AG08396 (cell line): Measurements from ENCODE around the gene TAOK2.
"Not testable (repeated sequence)": the region's sequence is repeated elsewhere in the genome, so short reads cannot be mapped to it uniquely, and the experiment has no call there.

ENCODE experiments used
- DNase-seq: peaks from one replicate; pipeline ENCODE4 v3.0.0; 2012; ENCODE audit warnings: low spot score, mixed read lengths

The TAOK2 gene

GRCh38 chr16:29973384-29974246, at the start of gene TAOK2:
Gene TAOK2 (plus strand): TSS chr16:29973868. CDS start chr16:29977773, 3,905 bp downstream.
- DNase-seq, result peak; percentile 100

- no peak for DNase-seq
These were observed 48.4 kb upstream of the TAOK2 start for GRCh38 chr16:29925105-29925756.

GRCh38 chr16:29925781-29926710, 47.6 kb upstream of the TAOK2 start, which contains the start of gene KCTD13:
Gene KCTD13 (minus strand): TSS chr16:29926226. CDS start chr16:29926033, 193 bp downstream.
- peak; percentile 99 for DNase-seq

DNA sequence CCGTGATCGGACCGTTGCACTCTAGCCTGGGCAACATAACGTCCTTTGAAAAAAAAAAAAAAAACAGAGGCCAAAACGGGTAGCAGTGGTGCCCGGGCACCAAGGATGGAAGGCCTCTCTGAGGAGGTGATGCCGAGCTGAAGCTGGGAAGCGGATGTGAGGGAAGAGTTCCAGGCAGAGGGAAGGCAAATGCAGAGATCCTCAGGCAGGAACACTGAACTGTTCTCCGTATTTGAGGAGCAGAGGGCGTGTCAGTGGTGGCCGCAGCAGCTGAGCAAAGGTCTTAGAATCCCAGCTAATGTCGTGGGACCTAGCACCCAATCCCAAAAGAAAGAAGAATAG, 47.0 kb upstream of the TAOK2 start:
- DNase-seq, result peak; percentile 39

DNA sequence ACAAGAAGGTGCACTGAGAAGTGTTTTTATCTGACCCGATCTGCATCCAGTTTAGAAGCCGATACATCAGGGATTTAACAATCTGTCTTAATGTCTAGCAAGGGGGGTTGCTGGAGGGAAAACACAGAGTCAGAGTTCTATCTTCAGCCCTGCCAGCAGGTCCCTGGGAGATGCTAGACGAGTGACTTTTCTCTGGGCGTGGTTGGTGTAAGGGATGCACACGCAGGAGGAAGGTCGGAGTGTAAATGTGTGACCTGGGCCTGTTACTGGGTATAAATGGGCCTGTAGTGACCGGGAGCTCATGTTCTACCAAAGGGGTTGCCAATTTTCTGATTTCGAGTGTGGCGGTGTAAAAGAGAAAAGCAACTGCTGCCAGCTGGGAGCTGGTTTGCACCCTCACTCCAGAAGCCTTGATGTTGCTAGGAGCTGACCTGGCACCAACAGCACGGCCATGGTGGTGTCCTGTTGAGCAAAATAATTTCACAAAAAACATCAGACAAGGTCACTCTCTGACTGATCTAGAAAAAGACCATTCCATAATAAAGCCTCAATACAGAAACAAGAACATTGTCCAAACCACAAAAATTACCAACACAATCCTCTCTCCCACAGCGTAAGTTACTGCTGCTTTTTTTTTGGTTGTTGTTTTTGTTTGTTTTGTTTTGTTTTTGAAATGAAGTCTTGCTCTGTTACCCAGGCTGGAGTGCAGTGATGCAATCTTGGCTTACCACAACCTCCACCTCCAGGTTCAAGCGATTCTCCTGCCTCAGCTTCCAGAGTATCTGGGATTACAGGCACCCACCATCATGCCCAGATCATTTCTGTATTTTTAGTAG, 46.4 kb upstream of the TAOK2 start:
- DNase-seq, result no peak

DNA sequence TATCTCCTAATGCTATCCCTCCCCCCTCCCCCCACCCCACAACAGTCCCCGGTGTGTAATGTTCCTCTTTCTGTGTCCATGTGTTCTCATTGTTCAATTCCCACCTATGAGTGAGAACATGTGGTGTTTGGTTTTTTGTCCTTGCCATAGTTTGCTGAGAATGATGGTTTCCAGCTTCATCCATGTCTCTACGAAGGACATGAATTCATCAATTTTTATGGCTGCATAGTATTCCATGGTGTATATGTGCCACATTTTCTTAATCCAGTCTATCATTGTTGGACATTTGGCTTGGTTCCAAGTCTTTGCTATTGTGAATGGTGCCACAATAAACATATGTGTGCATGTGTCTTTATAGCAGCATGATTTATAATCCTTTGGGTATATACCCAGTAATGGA, 41.9 kb upstream of the TAOK2 start:
- not testable (repeated sequence) for DNase-seq

GRCh38 chr16:29940656-29941055, 33.0 kb upstream of the TAOK2 start:
- DNase-seq, result no peak

- DNase-seq, result peak; percentile 86
These were observed 29.5 kb upstream of the TAOK2 start for GRCh38 chr16:29943846-29944799.

DNA sequence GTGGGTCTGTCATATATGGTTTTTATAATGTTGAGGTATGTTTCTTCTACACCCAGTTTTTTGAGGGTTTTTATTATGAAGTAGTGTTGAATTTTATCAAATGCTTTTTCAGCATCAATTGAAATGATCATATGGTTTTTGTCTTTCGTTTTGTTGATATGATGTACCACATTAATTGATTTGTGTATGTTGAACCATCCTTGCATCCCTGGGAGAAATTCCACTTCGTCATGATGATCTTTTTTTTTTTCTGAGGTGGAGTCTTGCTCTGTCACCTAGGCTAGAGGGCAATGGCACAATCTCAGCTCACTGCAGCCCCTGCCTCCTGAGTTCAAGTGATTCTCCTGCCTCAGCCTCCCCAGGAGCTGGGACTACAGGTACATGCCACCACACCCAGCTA, 25.8 kb upstream of the TAOK2 start:
- no peak for DNase-seq

DNA sequence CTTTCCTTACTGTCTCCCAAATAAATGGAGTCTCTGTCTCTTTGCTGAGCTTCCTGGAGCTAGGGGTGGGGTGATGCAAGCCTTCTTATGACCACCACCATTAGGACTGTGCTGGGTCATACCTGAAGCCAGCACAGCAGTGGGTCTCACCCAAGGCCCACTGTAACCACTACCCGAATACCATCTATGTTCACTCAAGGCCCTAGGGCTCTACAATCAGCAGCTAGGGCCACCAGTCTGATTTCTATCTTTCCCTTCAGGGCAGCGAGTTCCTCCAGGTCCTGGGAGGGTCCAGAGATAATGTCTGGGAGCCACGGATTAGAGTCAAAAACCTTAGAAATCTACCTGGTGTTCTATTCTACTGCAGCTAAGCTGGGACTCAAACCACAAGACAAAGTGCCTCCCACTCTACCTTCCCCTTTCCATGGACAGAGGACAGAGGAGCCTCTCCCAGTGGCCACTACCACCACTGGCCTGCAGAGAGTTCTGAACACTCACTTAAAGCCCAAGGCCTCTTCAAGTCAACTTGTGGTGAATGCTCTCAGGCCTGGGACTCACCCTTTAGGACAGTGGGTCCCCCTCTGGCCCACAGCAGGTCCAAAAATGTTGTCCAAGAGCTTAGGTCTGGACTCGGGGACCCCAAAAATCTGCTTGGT, 22.7 kb upstream of the TAOK2 start:
- no peak for DNase-seq

DNA sequence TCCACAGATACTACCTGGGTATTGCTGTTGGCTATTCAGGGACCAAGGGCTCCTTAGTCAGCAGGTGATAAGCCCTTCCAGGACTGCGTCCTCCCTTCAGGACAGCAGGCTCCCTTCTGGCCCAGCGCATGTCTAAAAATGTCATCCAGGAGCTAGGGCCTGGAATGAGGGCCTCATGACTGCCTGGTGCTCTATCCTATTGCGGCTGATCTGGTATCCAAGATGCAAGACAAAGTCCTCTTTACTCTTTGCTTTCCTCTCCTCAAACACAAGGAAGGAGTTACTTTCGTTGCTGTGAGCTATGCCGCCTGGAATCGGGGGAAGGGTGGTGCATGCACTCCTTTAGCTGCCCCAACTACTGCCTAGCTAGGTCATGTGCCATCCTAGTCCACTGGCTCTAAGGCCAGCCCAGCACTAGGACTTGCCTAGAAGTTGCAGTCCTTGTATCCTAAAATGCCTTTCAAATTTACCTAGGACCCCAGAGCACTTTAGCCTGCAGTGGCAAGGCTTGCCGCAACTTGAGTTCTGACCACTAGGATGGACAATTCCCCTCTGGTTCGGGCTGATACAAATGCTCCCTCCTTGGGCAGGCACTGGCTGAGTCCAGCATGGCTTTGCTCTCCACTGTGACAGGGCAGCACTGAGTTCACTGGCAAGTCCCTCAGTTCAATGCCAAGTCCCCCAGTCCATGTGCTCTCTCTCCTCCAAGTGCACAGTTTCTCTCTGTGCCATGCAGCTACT, 21.9 kb upstream of the TAOK2 start:
- no peak for DNase-seq

DNA sequence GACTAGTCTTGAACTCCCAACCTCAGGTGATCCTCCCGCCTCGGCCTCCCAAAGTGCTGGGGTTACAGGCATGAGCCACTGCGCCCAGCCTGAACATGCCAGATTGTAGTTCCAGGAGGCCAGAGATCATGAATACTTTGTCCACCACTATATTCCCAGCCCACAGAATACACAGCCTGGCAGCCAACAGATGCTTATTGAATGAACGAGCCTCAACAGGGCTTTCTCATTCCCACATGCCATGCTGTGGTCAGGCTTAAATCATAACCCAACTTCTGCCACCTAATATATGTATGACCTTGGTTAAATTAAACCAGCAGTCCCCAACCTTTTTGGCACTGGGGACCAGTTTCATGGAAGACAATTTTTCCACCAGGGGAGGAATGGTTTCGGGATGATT, 14.9 kb upstream of the TAOK2 start:
- DNase-seq, result no peak

DNA sequence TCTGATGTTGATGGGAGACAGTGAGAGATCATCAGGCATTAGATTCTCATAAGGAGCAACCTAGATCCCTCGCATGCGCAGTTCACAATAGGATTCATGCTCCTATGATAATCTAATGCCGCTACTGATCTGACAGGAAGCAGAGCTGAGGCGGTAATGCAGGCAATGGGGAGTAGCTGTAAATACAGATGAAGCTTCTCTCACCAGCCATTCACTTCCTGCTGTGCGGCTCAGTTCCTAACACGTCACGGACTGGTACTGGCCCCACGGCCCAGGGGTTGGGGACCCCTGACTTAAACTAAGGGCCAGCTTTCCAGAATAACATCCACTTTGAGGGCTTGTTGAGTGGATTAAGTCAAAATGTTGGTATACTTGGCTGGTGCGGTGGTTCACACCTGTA, 14.4 kb upstream of the TAOK2 start:
- DNase-seq, result no peak

- not testable (repeated sequence) for DNase-seq
These were observed 13.8 kb upstream of the TAOK2 start for GRCh38 chr16:29959821-29960220.

DNA sequence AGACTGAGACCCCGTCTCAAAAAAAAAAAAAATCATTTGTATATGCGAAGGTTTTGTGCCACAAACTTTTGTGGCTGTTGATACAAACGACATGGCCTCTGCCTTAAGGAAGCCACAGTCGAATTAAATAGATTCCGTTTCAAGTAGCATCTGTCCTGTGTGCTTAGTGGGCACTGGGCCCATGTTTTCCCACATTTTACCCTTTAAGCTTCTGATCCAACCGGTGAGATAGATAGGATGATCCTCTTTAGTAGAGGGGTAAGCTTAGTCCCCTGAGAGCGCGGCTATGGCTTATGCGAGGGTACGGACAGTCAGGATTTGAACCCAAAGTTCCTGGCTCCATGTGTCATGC, 12.6 kb upstream of the TAOK2 start:
- no peak for DNase-seq

DNA sequence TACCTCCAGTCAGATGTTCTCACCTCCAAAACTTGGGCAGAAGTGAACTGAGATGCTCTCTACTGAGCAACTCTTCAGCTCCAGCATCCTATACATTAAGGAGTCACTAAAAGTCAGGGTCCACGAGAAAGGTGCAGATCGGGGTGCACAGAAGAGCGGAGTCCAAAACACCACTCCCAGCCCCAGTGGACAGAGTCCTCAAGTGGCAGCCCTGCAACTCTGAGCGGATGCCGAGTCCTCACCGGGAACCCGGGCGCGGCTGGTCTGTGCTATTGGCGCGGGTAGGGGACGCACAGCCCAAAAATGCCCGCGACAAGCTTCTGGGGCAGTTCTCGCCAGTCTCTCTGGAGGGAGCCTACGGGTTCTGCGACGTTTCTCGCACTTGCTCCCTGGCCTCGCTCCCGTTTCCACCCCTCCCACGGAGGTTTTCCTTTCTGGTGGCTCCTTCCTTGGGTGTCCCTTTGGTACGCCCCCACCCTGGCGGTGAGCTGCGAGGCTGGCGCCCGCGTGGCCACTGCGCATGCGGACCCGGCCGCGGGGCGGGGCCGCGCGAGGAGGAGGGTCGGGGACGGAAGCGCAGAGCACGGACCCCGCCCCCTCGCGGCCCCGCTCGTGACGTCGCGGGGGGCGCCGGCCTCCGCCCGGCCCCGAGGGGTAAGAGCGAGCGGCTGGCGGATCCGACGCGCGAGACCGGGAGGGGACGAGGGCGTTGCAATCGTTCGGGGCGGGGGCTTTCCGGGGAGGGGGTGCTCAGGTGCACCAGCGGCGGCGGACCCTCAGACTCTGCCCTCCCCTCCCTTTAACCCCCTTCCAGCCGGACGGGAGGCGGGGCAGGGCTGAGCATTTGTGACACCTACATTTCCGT, 12.0 kb upstream of the TAOK2 start, which contains the start of gene TMEM219:
Gene TMEM219, plus strand, starts transcription at position 601 of the 865 bp plus-strand sequence. CDS start 1,065 bp downstream, outside the sequence.
- peak; percentile 99 for DNase-seq

GRCh38 chr16:29962344-29962994, 11.2 kb upstream of the TAOK2 start:
- no peak for DNase-seq
